DMS79 (cell line): ENCODE measurements around the gene ZNF521.

ENCODE experiments used
- DNase-seq: peaks from one replicate; lab custom pipeline; 2025; lab: John Stamatoyannopoulos, UW

The ZNF521 gene

GRCh38 chr18:25225151-25225550 is 126.8 kb downstream of the ZNF521 start:
- no peak for DNase-seq

DNA sequence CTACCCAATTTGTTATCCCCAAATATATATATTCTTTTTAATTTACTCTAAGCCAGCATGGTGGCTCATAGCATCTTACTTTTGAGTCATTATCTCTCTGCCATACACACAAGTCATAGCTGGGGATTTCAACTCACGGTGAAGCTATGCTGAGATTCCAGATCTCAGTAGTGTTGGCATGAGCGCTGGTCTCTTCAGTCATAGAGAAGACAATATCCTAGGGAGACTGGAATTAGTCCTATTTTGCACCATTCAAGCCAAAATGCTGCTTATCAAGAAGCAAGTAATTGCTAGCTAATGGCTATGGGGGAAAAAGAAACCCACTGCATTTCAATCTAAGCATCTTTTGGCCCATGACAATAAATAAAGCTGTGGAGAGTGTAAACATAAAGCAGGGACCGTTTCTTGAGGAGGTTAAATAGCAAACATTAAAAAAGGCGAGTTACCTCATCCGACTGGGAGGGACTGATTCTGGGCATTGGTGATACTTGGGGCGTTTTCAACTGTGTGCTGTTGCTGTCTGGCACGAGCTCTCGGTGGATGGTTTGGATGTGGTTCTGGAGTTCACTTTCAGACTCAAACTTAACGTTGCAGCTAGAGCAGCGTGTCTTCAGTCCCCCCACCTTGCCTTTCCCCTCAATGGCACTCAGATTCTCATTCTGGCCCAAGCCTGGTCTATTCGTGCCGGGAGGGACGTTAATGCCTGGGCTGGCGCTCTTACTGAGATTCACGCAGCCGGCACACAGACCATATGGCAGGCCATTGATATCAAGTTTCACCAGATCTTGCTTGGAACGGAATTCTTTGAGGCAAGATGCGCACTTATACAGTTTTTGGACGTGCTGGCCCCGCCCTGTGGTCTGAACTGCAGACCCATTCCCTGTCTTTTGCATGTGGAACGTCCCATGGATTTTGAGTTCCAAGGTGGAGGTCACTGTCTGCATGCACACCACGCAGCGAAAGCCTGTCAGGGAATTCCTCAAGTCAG is 127.8 kb downstream of the ZNF521 start:
- DNase-seq, result no peak

GRCh38 chr18:25223211-25223610 is 128.8 kb downstream of the ZNF521 start:
- no peak for DNase-seq

DNA sequence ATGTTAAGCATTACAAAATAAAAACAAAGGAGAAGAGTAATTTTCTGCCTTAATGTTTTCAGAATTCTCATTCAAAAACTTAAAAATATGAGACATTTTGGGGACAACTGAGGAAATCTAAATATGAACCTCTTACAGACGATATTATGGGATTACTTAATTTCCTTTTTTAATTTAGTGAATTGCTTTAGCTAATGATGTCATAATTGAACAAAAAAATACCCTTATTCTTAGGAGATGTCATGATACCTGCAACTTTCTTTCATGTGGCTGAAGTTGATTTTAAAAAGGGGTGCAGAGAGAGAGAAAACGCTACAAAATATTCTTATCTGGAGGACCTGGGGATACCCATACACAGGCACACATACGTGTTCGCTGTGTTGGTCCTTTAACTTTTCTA is 129.3 kb downstream of the ZNF521 start:
- no peak for DNase-seq

DNA sequence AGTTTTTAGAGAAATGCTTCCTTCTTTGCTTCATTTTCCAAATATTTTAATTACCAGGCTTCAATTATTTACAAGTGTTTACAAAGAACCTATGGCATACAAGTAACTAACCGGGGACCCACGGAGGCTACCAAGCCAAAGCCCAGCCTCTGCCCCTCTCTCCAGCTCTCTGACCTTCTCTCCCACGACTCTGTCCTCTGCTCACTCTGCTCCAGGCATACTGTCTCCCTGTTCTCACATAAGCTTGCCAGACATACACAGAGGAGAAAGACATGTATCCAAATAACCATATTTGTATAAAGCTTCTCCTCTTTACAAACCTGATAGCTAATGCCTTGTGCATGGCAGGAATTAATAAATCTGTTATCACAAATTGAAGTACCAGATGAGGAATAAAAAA is 141.3 kb downstream of the ZNF521 start:
- no peak for DNase-seq

DNA sequence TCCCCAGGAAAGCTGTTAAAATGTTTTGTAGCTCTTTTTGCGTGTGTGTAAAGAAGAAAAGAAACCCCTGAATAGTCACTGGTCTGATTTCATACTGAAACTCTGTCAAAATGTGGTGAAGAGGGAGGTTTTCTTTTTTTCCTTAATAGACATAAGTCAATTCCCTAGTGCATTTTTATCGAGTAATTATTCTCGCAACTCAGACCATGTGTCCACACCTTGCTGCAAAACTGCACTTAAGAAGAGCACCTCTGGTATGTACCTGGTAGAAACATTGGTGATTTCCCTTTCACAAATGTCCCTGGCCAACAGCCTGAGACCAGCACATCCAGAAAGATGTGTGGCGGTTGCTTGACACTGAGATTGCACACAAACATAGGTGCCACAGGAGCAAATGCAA is 159.9 kb downstream of the ZNF521 start:
- no peak for DNase-seq

DNA sequence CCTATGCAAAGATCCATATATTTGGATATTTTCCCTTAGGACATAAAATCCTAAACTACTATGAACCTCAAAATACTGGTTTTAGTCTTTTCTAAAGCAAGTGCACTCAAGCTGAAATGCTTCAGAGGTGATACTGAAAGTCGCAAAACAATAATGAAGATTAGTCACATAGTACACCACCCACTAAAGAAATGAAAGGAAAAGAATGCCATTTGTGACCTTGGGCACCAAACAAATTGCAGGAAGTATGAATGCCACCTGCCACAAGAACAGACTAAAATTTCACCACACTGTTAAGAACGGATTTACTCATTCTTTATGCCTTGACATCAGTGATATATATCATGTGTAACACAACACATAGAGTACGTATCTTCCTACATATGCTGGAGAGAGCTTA is 161.5 kb downstream of the ZNF521 start:
- no peak for DNase-seq

DNA sequence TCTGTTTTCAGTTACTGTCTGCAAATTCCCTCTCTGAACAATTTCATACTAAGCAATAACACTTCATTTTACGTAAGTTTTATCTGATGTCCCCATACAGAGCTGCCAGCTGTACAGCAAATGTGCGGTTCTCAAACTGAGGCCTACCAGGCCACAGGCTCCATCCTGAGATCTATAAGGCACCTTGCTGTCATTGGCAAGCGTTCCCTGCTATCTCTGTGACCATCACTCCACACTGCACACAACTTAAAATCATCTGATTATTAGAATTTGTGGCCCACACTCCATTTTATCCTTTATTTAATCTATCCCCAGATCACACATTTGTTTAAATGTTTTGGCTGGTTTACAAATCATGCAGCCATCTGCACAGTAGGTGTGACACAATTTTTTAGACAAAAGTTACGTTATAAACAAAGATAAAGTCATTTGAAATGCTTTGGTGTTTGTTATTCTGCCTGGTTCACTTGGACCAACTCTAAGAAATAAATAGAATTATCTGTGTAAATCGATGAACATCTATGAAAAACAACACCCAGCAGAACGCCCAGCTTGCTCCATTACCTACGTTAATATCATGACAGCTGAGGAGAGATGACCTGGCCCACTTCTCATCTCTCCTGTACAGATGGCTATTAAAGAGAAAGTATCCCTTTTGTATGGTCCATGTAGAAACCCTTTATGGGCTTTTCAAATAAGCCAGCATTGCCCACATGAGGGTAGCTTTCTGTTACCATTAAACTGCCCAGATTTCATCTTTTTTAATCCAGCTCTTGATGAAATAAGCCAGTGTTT is 162.4 kb downstream of the ZNF521 start:
- DNase-seq, result no peak

DNA sequence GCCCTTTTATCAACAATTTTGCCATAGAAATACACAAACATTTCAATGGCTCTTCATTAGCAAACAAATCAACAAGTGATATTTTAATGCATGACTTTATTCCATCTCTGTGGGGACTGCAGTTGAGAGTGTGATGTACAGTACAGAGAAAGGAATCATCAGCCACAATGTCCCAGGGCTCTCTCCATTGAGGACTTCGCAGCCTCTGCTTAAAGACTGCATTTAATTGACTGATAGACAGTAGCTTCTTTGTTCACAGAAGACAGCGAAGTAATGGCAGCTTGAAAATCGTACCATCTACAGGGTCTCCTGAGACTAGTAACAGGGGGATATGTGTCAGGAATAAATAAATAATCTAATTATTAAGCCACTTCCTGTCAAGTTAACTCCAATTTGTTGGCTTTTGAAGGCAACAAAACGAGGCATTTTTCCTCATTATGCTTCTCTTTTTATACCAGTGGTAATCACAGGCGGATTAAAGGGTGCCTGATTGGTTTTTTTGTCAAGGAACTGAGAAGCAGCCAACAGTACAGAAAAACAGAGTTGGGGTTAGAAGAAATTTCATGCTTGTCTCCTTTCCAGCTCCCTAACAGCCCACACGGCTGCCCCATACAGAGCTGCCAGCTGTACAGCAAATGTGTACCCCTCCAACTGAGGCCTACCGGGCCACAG is 164.3 kb downstream of the ZNF521 start:
- DNase-seq, result no peak

GRCh38 chr18:25186871-25187270 is 165.1 kb downstream of the ZNF521 start:
- no peak for DNase-seq

- DNase-seq, result no peak
These were observed 170.0 kb downstream of the ZNF521 start for GRCh38 chr18:25181993-25182392.

DNA sequence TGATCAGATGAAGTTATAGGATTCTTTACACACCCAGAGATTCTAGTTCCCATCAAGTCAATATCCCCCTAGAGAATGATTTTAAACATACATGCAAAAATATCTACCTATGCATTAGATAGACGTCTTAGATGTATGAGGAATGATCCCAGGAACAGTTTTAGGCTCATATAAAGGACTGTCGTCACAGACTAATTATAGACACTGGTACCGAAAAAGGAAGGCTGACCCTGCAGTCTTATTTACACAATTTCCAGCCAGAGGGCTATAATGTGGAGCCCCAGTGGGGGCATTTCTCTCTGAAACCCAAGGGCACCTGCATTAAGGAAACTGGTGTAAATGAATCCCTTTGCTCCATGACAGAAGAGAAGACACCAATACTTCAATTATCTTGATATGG is 170.4 kb downstream of the ZNF521 start:
- no peak for DNase-seq

DNA sequence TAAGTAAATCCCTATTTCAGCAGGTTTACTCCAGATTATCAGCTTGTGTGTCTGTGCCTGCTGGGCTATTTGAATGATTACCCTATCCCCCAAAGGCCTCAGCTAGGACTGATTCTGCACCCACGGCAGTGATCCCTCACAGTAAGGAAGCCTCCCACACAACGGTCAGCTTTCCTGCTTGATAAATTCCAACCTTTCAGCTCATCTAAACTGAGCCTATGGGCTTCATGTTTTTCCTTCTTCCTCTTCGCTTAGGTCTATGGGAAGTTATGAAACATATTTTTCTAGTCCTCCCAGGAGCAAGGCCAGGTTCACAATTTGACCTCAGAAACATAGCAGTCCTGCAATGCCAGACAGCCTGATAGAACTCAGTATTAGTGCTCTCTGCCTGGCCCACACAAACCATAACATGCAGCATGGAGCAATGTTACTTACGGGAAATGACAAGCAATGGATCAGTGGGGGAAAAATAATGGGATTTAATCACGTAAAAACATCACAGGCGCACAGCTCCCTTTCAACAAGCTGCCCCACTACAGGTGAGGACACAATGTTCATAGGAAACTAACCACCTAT is 170.9 kb downstream of the ZNF521 start:
- DNase-seq, result no peak

GRCh38 chr18:25177631-25178030 is 174.3 kb downstream of the ZNF521 start:
- no peak for DNase-seq

DNA sequence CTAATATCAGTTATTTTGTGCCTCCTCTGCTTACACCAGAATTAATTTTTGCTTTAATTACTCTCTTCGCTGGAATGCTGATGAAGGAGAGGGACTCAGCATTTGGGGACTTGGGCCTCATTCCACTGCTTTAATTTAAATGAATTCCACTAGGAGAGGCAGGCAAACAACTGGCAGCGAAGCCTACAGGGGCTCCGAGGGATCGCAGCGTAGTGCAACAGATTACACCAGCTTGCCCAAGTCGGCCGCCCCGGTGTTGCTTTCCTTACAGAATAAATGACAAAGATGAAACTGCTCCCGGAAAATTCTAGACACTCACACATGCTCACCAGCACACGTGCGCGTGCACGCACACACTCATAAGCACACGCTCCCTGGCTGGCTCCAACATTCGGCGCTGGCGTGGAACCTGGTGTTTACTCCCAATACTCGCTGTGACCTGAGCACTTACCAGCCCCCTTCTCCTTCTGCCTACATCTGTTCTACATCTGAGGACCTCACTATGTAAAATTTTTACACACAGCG is 175.4 kb downstream of the ZNF521 start:
- no peak for DNase-seq

DNA sequence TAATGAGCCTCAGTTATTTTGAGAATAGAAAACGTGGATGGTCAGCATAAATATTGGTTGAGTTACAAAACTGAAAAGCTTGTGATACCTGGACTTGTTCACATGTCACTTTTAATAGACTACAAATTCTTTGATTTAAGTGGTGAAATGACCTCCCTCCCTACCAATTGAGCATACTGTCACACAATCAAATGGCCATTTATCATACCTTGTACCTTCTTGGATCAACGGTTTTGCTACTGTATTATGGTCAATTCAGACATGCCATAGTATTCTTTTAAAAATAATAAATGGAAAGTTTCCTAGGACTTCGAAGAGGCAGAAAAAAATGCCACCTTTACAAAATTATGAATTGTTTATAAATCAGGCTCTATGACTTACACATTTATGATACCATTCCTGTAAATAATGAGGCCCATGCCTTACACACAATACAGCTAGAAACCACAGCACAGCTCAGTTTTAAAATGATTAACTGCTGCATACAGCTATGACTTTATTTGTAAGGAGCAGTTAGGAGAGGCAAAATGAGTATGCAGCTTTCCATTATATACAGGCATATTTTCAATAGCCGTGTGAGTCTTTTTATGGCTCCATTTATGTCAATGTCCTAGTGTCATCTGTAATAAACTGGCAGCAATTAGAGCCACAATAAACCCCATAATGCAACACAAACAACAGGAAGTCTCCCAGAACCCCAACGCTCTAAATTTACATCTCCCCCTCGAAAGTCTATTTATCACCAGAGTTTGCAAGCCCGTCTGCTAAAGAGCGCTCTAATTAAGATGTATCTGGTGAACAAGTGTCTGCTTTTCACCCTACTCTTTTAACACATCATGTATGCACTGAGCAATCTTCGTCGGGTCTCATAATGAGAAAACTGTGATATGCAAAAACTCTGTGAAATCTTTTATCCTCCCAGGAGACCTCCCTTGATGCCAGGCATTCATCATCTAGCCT is 176.1 kb downstream of the ZNF521 start:
- DNase-seq, result no peak

- no peak for DNase-seq
These were observed 177.6 kb downstream of the ZNF521 start for GRCh38 chr18:25174324-25174723.

- DNase-seq, result no peak
These were observed 180.6 kb downstream of the ZNF521 start for GRCh38 chr18:25171334-25171733.

GRCh38 chr18:25170402-25170801 is 181.6 kb downstream of the ZNF521 start:
- DNase-seq, result no peak

DNA sequence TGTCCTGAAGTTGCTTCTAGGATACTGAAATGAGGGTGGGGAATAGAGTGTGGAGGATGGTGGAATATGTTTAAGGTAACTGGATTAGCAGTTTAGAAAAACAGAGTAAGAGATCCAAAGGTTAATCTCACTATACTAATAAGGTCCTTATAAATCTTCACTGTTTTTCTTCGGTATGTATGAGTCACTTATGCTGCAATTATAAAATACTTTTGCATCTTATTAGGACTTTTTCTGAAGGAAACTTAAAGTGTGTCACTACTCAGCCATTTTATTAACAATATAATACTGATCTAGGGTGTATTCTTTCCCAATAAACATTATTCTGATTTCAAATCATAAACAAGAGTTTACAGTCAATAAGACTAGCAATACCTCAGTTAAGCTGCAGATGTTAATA is 182.3 kb downstream of the ZNF521 start:
- no peak for DNase-seq
